ENCODE results near the gene PLA2G2E.

The PLA2G2E gene

GRCh38 chr1:19946331-19946751 lies 22.9 kb upstream of the PLA2G2E start:
- Histone ChIP-seq H3K4ac (ENCODE audit: low read depth, low read length) (no peak overlapping the region), H2BK12ac (ENCODE audit: low read length) (no peak overlapping the region), H2BK120ac (ENCODE audit: insufficient read depth, low read length, poor library complexity) (no peak overlapping the region), H3K79me2 (ENCODE audit: control insufficient read depth, insufficient read depth, low read length, poor library complexity) (no peaks in the 10 kb centered on the region), H2BK5ac (ENCODE audit: low read depth, low read length, poor library complexity) (no peak overlapping the region), H4K91ac (ENCODE audit: low read depth, low read length) (no peak overlapping the region), H3K4me2 (ENCODE audit: low read length) (no peak overlapping the region), H3K4me1 (ENCODE audit: control insufficient read depth in 1 of 2, insufficient read depth in 2 of 2, low read length in 2 of 2) (no peaks in the 10 kb centered on the region), H3K27ac (ENCODE audit: low read depth, low read length) (no peak overlapping the region), H3K36me3 (ENCODE audit: control insufficient read depth in 1 of 2, insufficient read depth in 2 of 2, low read length in 2 of 2) (no peaks in the 10 kb centered on the region), H3K9me3 (ENCODE audit: insufficient read depth, low read depth, low read length) (no peaks in the 10 kb centered on the region), H4K8ac (ENCODE audit: low read depth, low read length) (no peak overlapping the region), H3K14ac (ENCODE audit: low read length) (no peak overlapping the region), H3K4me3 (ENCODE audit: low read depth, low read length) (no peak overlapping the region), H3K79me1 (ENCODE audit: low read length) (no peaks in the 10 kb centered on the region), H3K23ac (ENCODE audit: low read length) (no peak overlapping the region), H3K9ac (ENCODE audit: low read length) (no peak overlapping the region), H2AFZ (ENCODE audit: insufficient read depth, low read length, poor library complexity) (no peak overlapping the region), H4K12ac (ENCODE audit: low read depth, low read length) (no peak overlapping the region), H3K27me3 (ENCODE audit: insufficient read depth, low read length) (no peaks in the 10 kb centered on the region), H3K18ac (ENCODE audit: low read length) (no peak overlapping the region), H2AK5ac (ENCODE audit: low read length) (no peak overlapping the region)
- DNase-seq: peak in 1 of 2 donors; percentile 39
- no CpG with 5 or more reads among the region's 6 CpGs for WGBS (ENCODE audit: extremely low coverage, insufficient coverage, insufficient read length)

- Histone ChIP-seq H2BK120ac (ENCODE audit: insufficient read depth, low read length, poor library complexity) (no peak overlapping the region), H3K4ac (ENCODE audit: low read depth, low read length) (no peak overlapping the region), H3K4me2 (ENCODE audit: low read length) (no peak overlapping the region), H3K9ac (ENCODE audit: low read length) (no peak overlapping the region), H3K18ac (ENCODE audit: low read length) (no peak overlapping the region), H3K4me3 (ENCODE audit: low read depth, low read length) (no peak overlapping the region), H4K12ac (ENCODE audit: low read depth, low read length) (no peak overlapping the region), H3K27me3 (ENCODE audit: insufficient read depth, low read length) (no peaks in the 10 kb centered on the region), H3K27ac (ENCODE audit: low read depth, low read length) (no peak overlapping the region), H3K4me1 (ENCODE audit: control insufficient read depth in 1 of 2, insufficient read depth in 2 of 2, low read length in 2 of 2) (no peaks in the 10 kb centered on the region), H2BK12ac (ENCODE audit: low read length) (no peak overlapping the region), H2AFZ (ENCODE audit: insufficient read depth, low read length, poor library complexity) (no peak overlapping the region), H3K36me3 (ENCODE audit: control insufficient read depth in 1 of 2, insufficient read depth in 2 of 2, low read length in 2 of 2) (no peaks in the 10 kb centered on the region), H4K8ac (ENCODE audit: low read depth, low read length) (no peak overlapping the region), H3K79me2 (ENCODE audit: control insufficient read depth, insufficient read depth, low read length, poor library complexity) (no peaks in the 10 kb centered on the region), H4K91ac (ENCODE audit: low read depth, low read length) (no peak overlapping the region), H2AK5ac (ENCODE audit: low read length) (no peak overlapping the region), H2BK5ac (ENCODE audit: low read depth, low read length, poor library complexity) (no peak overlapping the region), H3K23ac (ENCODE audit: low read length) (no peak overlapping the region), H3K79me1 (ENCODE audit: low read length) (no peaks in the 10 kb centered on the region), H3K9me3 (ENCODE audit: insufficient read depth, low read depth, low read length) (no peaks in the 10 kb centered on the region), H3K14ac (ENCODE audit: low read length) (no peak overlapping the region)
- no peak for DNase-seq
- no CpG with 5 or more reads among the region's 2 CpGs for WGBS (ENCODE audit: extremely low coverage, insufficient coverage, insufficient read length)
These were observed 22.5 kb upstream of the PLA2G2E start for GRCh38 chr1:19945914-19946313.

GRCh38 chr1:19942657-19943056 lies 19.2 kb upstream of the PLA2G2E start:
- Histone ChIP-seq H3K27ac (ENCODE audit: low read depth, low read length) (no peak overlapping the region), H4K12ac (ENCODE audit: low read depth, low read length) (no peak overlapping the region), H3K36me3 (ENCODE audit: control insufficient read depth in 1 of 2, insufficient read depth in 2 of 2, low read length in 2 of 2) (no peaks in the 10 kb centered on the region), H3K4me1 (ENCODE audit: control insufficient read depth in 1 of 2, insufficient read depth in 2 of 2, low read length in 2 of 2) (no peaks in the 10 kb centered on the region), H3K9me3 (ENCODE audit: insufficient read depth, low read depth, low read length) (no peaks in the 10 kb centered on the region), H2BK5ac (ENCODE audit: low read depth, low read length, poor library complexity) (no peak overlapping the region), H2AK5ac (ENCODE audit: low read length) (no peak overlapping the region), H3K79me2 (ENCODE audit: control insufficient read depth, insufficient read depth, low read length, poor library complexity) (no peaks in the 10 kb centered on the region), H4K8ac (ENCODE audit: low read depth, low read length) (no peak overlapping the region), H2BK120ac (ENCODE audit: insufficient read depth, low read length, poor library complexity) (no peak overlapping the region), H3K23ac (ENCODE audit: low read length) (no peak overlapping the region), H3K14ac (ENCODE audit: low read length) (no peak overlapping the region), H2AFZ (ENCODE audit: insufficient read depth, low read length, poor library complexity) (no peak overlapping the region), H3K79me1 (ENCODE audit: low read length) (no peaks in the 10 kb centered on the region), H3K27me3 (ENCODE audit: insufficient read depth, low read length) (no peaks in the 10 kb centered on the region), H4K91ac (ENCODE audit: low read depth, low read length) (no peak overlapping the region), H3K4ac (ENCODE audit: low read depth, low read length) (no peak overlapping the region), H3K18ac (ENCODE audit: low read length) (no peak overlapping the region), H2BK12ac (ENCODE audit: low read length) (no peak overlapping the region), H3K9ac (ENCODE audit: low read length) (no peak overlapping the region), H3K4me2 (ENCODE audit: low read length) (no peak overlapping the region), H3K4me3 (ENCODE audit: low read depth, low read length) (no peak overlapping the region)
- DNase-seq: no peak
- WGBS (ENCODE audit: extremely low coverage, insufficient coverage, insufficient read length): no CpG with 5 or more reads among the region's 2 CpGs

GRCh38 chr1:19942088-19942487 lies 18.7 kb upstream of the PLA2G2E start:
- no peak overlapping the region for H3K27ac ChIP-seq (ENCODE audit: low read depth, low read length)
- no peak overlapping the region for H4K8ac ChIP-seq (ENCODE audit: low read depth, low read length)
- no peak overlapping the region for H2BK12ac ChIP-seq (ENCODE audit: low read length)
- no peak overlapping the region for H3K4ac ChIP-seq (ENCODE audit: low read depth, low read length)
- H3K23ac ChIP-seq (ENCODE audit: low read length): no peak overlapping the region
- no peak overlapping the region for H3K9ac ChIP-seq (ENCODE audit: low read length)
- H2AFZ ChIP-seq (ENCODE audit: insufficient read depth, low read length, poor library complexity): no peak overlapping the region
- no peaks in the 10 kb centered on the region for H3K9me3 ChIP-seq (ENCODE audit: insufficient read depth, low read depth, low read length)
- H3K4me2 ChIP-seq (ENCODE audit: low read length): no peak overlapping the region
- H3K79me1 ChIP-seq (ENCODE audit: low read length): no peaks in the 10 kb centered on the region
- no peaks in the 10 kb centered on the region for H3K79me2 ChIP-seq (ENCODE audit: control insufficient read depth, insufficient read depth, low read length, poor library complexity)
- H3K36me3 ChIP-seq (ENCODE audit: control insufficient read depth in 1 of 2, insufficient read depth in 2 of 2, low read length in 2 of 2): no peaks in the 10 kb centered on the region
- no peak overlapping the region for H3K4me3 ChIP-seq (ENCODE audit: low read depth, low read length)
- no peak overlapping the region for H4K12ac ChIP-seq (ENCODE audit: low read depth, low read length)
- H2AK5ac ChIP-seq (ENCODE audit: low read length): no peak overlapping the region
- no peaks in the 10 kb centered on the region for H3K27me3 ChIP-seq (ENCODE audit: insufficient read depth, low read length)
- H2BK5ac ChIP-seq (ENCODE audit: low read depth, low read length, poor library complexity): no peak overlapping the region
- H3K18ac ChIP-seq (ENCODE audit: low read length): no peak overlapping the region
- H4K91ac ChIP-seq (ENCODE audit: low read depth, low read length): no peak overlapping the region
- no peak overlapping the region for H3K14ac ChIP-seq (ENCODE audit: low read length)
- DNase-seq: no peak
- no peak overlapping the region for H2BK120ac ChIP-seq (ENCODE audit: insufficient read depth, low read length, poor library complexity)
- no peaks in the 10 kb centered on the region for H3K4me1 ChIP-seq (ENCODE audit: control insufficient read depth in 1 of 2, insufficient read depth in 2 of 2, low read length in 2 of 2)
- no CpG with 5 or more reads among the region's 3 CpGs for WGBS (ENCODE audit: extremely low coverage, insufficient coverage, insufficient read length)
